Measurements from ENCODE around the gene NRAS. TPM values are rescaled to one million over a fixed set of nuclear protein-coding genes. Genes with fewer than 3 reads are reported as not detected.

NRAS gene
- total RNA-seq, 2 donors from 2014 or later, result 7.3 to 11.9 TPM

GRCh38 chr1:114695430-114696058 lies 21.0 kb downstream of the NRAS start, which contains the start of gene AMPD1:
AMPD1 (minus strand) TSS chr1:114695546; CDS start chr1:114695471, 75 bp downstream.
- no peak within 1 kb of the TSS for H3K4me3 ChIP-seq

GRCh38 chr1:114694540-114695310 lies 21.8 kb downstream of the NRAS start:
- no peak for DNase-seq (ENCODE audit: low spot score)
- Histone ChIP-seq H3K4me3 (no peak overlapping the region), H3K27ac (no peak overlapping the region), H3K9me3 (no peaks in the 10 kb centered on the region), H3K4me1 (no peaks in the 10 kb centered on the region), H3K36me3 (no peaks in the 10 kb centered on the region), H3K27me3 (no peaks in the 10 kb centered on the region)
- TF ChIP-seq CTCF (IDR thresholded peaks at IDR 0.05), result no peak

More at GRCh38 chr1:114695430-114696058, 21.0 kb downstream of the NRAS start, which contains the start of gene AMPD1:
- no peaks in the 10 kb centered on the region for H3K4me1 ChIP-seq
- no peak within 1 kb of the TSS for H3K27ac ChIP-seq
- H3K9me3 ChIP-seq, result no peaks in the 10 kb centered on the region
- H3K36me3 ChIP-seq, result no peaks in the 10 kb centered on the region
- DNase-seq (ENCODE audit: low spot score), result no peak
- no peak for TF ChIP-seq CTCF (IDR thresholded peaks at IDR 0.05)
- no peaks in the 10 kb centered on the region for H3K27me3 ChIP-seq

- Histone ChIP-seq H3K27me3 (no peaks in the 10 kb centered on the region), H3K27ac (no peak overlapping the region), H3K36me3 (no peaks in the 10 kb centered on the region), H3K9me3 (no peaks in the 10 kb centered on the region), H3K4me3 (no peak overlapping the region), H3K4me1 (no peaks in the 10 kb centered on the region)
- TF ChIP-seq CTCF (IDR thresholded peaks at IDR 0.05), result no peak
- DNase-seq (ENCODE audit: low spot score), result no peak
These were observed 23.6 kb downstream of the NRAS start for GRCh38 chr1:114692947-114693346.

GRCh38 chr1:114691061-114691460 lies 25.5 kb downstream of the NRAS start:
- no peak for TF ChIP-seq CTCF (IDR thresholded peaks at IDR 0.05)
- no peak overlapping the region for H3K4me3 ChIP-seq
- H3K27ac ChIP-seq, result no peak overlapping the region
- no peak for DNase-seq (ENCODE audit: low spot score)
- H3K27me3 ChIP-seq, result no peaks in the 10 kb centered on the region
- no peaks in the 10 kb centered on the region for H3K36me3 ChIP-seq
- H3K9me3 ChIP-seq, result no peaks in the 10 kb centered on the region
- no peaks in the 10 kb centered on the region for H3K4me1 ChIP-seq

- no peaks in the 10 kb centered on the region for H3K36me3 ChIP-seq
- no peaks in the 10 kb centered on the region for H3K27me3 ChIP-seq
- no peaks in the 10 kb centered on the region for H3K9me3 ChIP-seq
- no peaks in the 10 kb centered on the region for H3K4me1 ChIP-seq
- no peak overlapping the region for H3K27ac ChIP-seq
- no peak for DNase-seq (ENCODE audit: low spot score)
- no peak for TF ChIP-seq CTCF (IDR thresholded peaks at IDR 0.05)
- no peak overlapping the region for H3K4me3 ChIP-seq
These were observed 26.4 kb downstream of the NRAS start for GRCh38 chr1:114690148-114690547.
